HuH-7 (cell line): Measurements from ENCODE around the gene NBPF20.
"Not testable (repeated sequence)": the region's sequence is repeated elsewhere in the genome, so short reads cannot be mapped to it uniquely, and the experiment has no call there.

Experiments
- DNase-seq: peaks from one replicate; pipeline ENCODE4 v3.0.0; 2011; ENCODE audit warnings: low spot score

NBPF20 gene

DNA sequence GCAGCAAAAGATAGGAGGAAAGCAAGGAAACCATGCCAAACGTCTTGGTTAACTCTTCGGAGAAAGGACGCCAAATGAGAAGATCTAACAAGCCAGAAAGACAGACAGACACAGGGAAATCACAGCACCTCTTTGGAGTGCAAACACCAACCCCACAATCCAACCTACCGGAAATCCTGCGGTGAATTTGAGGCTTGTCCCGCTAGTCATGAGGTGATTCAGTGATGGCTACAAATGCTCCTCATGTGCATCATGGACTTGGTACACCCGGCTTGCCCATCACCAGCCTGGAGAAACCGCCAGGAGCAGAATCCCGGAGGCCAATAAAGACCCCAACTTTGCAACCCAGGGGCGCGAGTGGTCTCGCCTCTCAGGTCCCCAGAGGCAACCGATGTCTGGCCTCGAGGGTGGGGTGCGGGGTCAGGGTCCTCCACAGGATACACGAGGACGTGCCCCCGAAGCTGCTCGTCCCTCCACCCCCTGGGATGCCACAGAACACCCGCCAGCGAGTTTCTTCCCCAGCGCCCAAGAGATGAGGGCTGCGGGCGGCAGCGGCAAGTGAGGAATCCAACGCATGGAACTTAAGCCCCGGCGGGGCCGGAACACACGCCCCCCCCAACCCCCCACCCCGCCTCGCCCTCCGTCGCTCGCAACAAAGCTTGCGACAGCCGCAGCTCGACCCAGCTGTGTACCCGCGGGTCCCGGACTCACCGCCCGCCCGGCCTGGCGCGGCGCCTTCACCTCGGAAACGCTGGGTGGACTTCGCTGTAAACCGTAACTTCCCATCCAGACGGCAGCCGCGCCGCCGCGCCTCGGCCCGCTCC is 579 bp downstream of the NBPF20 start:
- not testable (repeated sequence) for DNase-seq

DNA sequence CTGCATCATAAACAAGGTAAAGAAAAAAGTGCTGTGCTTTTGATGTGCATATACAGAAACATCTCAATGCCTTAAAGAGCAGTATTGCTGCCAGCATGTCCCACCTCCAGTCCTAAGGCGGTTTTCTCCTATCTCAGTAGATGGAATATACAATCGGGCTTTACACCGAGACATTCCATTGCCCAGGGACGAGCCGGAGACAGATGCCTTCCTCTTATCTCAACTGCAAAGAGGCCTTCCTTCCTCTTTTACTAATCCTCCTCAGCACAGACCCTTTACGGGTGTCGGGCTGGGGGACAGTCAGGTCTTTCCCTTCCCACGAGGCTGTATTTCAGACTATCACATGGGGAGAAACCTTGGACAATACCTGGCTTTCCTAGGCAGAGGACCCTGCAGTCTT is 10.3 kb downstream of the NBPF20 start:
- not testable (repeated sequence) for DNase-seq

DNA sequence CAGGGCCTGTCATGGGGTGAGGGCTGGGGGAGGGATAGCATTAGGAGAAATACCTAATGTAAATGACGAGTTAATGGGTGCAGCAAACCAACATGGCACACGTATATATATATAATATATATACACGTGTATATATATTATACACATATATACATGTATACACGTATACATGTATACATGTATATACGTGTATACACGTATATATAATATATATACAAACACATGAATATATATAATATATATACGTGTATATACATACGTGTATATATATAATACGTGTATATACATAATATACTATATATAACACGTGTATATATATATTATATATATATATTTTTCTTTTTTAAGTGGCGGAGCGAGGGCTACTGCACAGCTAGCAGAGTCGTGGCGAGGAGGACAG is 18.1 kb downstream of the NBPF20 start:
- DNase-seq = not testable (repeated sequence)

GRCh38 chr1:145404949-145405348 is 20.5 kb downstream of the NBPF20 start:
- not testable (repeated sequence) for DNase-seq

- DNase-seq = not testable (repeated sequence)
Observed at GRCh38 chr1:145400701-145401100, 24.7 kb downstream of the NBPF20 start.
